Measurements from ENCODE around the gene DNAL4.

DNAL4 gene

GRCh38 chr22:38732251-38732815 is 61.6 kb downstream of the DNAL4 start:
- TF ChIP-seq CTCF (conservative IDR thresholded peaks at IDR 0.05; ENCODE audit: low read depth, low read length) = no peak
- Histone ChIP-seq H3K27ac (no peak overlapping the region), H3K36me3 (ENCODE audit: insufficient read depth) (peaks cover 3% of the 10 kb centered on the region; the same call in 1 of the 2 replicates), H4K20me1 (ENCODE audit: insufficient read depth) (no peaks in the 10 kb centered on the region), H3K4me2 (no peak overlapping the region), H3K4me3 (IDR thresholded peaks at IDR 0.05; ENCODE audit: insufficient read depth, low read depth, low read length) (no peak overlapping the region), H3K27me3 (ENCODE audit: insufficient read depth, low read depth) (no peaks in the 10 kb centered on the region), H2AFZ (ENCODE audit: low read depth) (no peak overlapping the region), H3K4me1 (ENCODE audit: low read depth, poor library complexity, severe bottlenecking) (no peaks in the 10 kb centered on the region), H3K9ac (no peak overlapping the region), H3K79me2 (ENCODE audit: insufficient read depth, low read depth) (no peaks in the 10 kb centered on the region)

GRCh38 chr22:38731703-38732161 is 62.2 kb downstream of the DNAL4 start:
- Histone ChIP-seq H3K9ac (no peak overlapping the region), H2AFZ (ENCODE audit: low read depth) (no peak overlapping the region), H3K36me3 (ENCODE audit: insufficient read depth) (peaks cover 3% of the 10 kb centered on the region; the same call in 1 of the 2 replicates), H3K4me2 (no peak overlapping the region), H3K79me2 (ENCODE audit: insufficient read depth, low read depth) (no peaks in the 10 kb centered on the region), H3K27me3 (ENCODE audit: insufficient read depth, low read depth) (no peaks in the 10 kb centered on the region), H4K20me1 (ENCODE audit: insufficient read depth) (no peaks in the 10 kb centered on the region), H3K4me1 (ENCODE audit: low read depth, poor library complexity, severe bottlenecking) (no peaks in the 10 kb centered on the region), H3K27ac (no peak overlapping the region), H3K4me3 (IDR thresholded peaks at IDR 0.05; ENCODE audit: insufficient read depth, low read depth, low read length) (no peak overlapping the region)
- TF ChIP-seq CTCF (conservative IDR thresholded peaks at IDR 0.05; ENCODE audit: low read depth, low read length) = no peak

- no peaks in the 10 kb centered on the region for H4K20me1 ChIP-seq (ENCODE audit: insufficient read depth)
- no peak overlapping the region for H3K4me3 ChIP-seq (IDR thresholded peaks at IDR 0.05; ENCODE audit: insufficient read depth, low read depth, low read length)
- H3K9ac ChIP-seq = no peak overlapping the region
- no peaks in the 10 kb centered on the region for H3K27me3 ChIP-seq (ENCODE audit: insufficient read depth, low read depth)
- H3K79me2 ChIP-seq (ENCODE audit: insufficient read depth, low read depth) = no peaks in the 10 kb centered on the region
- no peak overlapping the region for H3K4me2 ChIP-seq
- peaks cover 3% of the 10 kb centered on the region; the same call in 1 of the 2 replicates for H3K36me3 ChIP-seq (ENCODE audit: insufficient read depth)
- no peak overlapping the region for H2AFZ ChIP-seq (ENCODE audit: low read depth)
- no peak for TF ChIP-seq CTCF (conservative IDR thresholded peaks at IDR 0.05; ENCODE audit: low read depth, low read length)
- no peak overlapping the region for H3K27ac ChIP-seq
- H3K4me1 ChIP-seq (ENCODE audit: low read depth, poor library complexity, severe bottlenecking) = no peaks in the 10 kb centered on the region
Measured at GRCh38 chr22:38730411-38730871, 63.5 kb downstream of the DNAL4 start.

GRCh38 chr22:38729946-38730345 is 64.0 kb downstream of the DNAL4 start:
- H3K36me3 ChIP-seq (ENCODE audit: insufficient read depth) = peaks cover 3% of the 10 kb centered on the region; the same call in 1 of the 2 replicates
- H3K4me3 ChIP-seq (IDR thresholded peaks at IDR 0.05; ENCODE audit: insufficient read depth, low read depth, low read length) = no peak overlapping the region
- H4K20me1 ChIP-seq (ENCODE audit: insufficient read depth) = no peaks in the 10 kb centered on the region
- H3K27ac ChIP-seq = no peak overlapping the region
- no peak for TF ChIP-seq CTCF (conservative IDR thresholded peaks at IDR 0.05; ENCODE audit: low read depth, low read length)
- H3K79me2 ChIP-seq (ENCODE audit: insufficient read depth, low read depth) = no peaks in the 10 kb centered on the region
- no peaks in the 10 kb centered on the region for H3K27me3 ChIP-seq (ENCODE audit: insufficient read depth, low read depth)
- H2AFZ ChIP-seq (ENCODE audit: low read depth) = no peak overlapping the region
- H3K9ac ChIP-seq = no peak overlapping the region
- H3K4me2 ChIP-seq = no peak overlapping the region
- no peaks in the 10 kb centered on the region for H3K4me1 ChIP-seq (ENCODE audit: low read depth, poor library complexity, severe bottlenecking)
